ENCODE results near the gene SPECC1.

- TF ChIP-seq POLR2A (IDR thresholded peaks at IDR 0.05) (no peak), CTCF (IDR thresholded peaks at IDR 0.05) (no peak)
These were observed 270.5 kb downstream of the SPECC1 start for GRCh38 chr17:20279631-20280030.

All from right lobe of liver (tissue), 4 donors.